IMR-90 (cell line): ENCODE data around the gene GRK2. TPM values are rescaled to one million over a fixed set of nuclear protein-coding genes. Genes with fewer than 3 reads are reported as not detected.

ENCODE experiments used
- ATAC-seq: fragments of 200-7000 bp; cut with Tn5 transposase; 2 replicates; pipeline ENCODE4 v1.9.1; 2020; ENCODE audit warnings: low read depth, mild to moderate bottlenecking, moderate library complexity
- BruUV-seq: library from RNA; stranded (reverse); fragments of 400-500 nt; replicated peaks from 2 replicates; lab custom pipeline; 2021; lab: Mats Ljungman, UMichigan
- CTCF ChIA-PET: fragments of 300-600 bp; formaldehyde crosslinking; extraction: SDS; loops from one replicate; lab custom pipeline; 2021; ENCODE audit warnings: antibody characterized with exemption; lab: Yijun Ruan, JAX
- POLR2A ChIA-PET: fragments of 300-600 bp; sonication (Branson Sonifier 250); formaldehyde crosslinking; loops from one replicate; lab custom pipeline; 2022; ENCODE audit warnings: antibody characterized with exemption; ENCODE audit not compliant: unreplicated experiment; lab: Charles Lee
- DNase-seq: peaks from one replicate; pipeline ENCODE4 v3.0.0; 2013
- H2AFZ ChIP-seq: replicated peaks from 2 replicates; pipeline ENCODE3; 2013; ENCODE audit warnings: low read length, mild to moderate bottlenecking; ENCODE audit not compliant: poor library complexity
- H2AK5ac ChIP-seq: 2 replicates; pipeline ENCODE4 v1.6.1; 2013; ENCODE audit warnings: low read depth, low read length, inconsistent platforms
- H2AK9ac ChIP-seq: replicated peaks from 2 replicates; pipeline ENCODE3; 2013; ENCODE audit warnings: mild to moderate bottlenecking, low read depth, low read length, moderate library complexity; ENCODE audit not compliant: poor library complexity
- H2BK120ac ChIP-seq: 2 replicates; pipeline ENCODE4 v1.6.1; 2013; ENCODE audit warnings: low read depth, low read length, inconsistent platforms
- H2BK15ac ChIP-seq: 3 replicates; pipeline ENCODE4 v1.6.1; 2013; ENCODE audit warnings: low read depth, low read length, inconsistent platforms
- H2BK20ac ChIP-seq: 2 replicates; pipeline ENCODE4 v1.6.1; 2013; ENCODE audit warnings: low read depth, mild to moderate bottlenecking, inconsistent platforms, low read length, moderate library complexity
- H2BK5ac ChIP-seq: 2 replicates; pipeline ENCODE4 v1.6.1; 2013; ENCODE audit warnings: mild to moderate bottlenecking, low read depth, low read length, inconsistent platforms; ENCODE audit not compliant: poor library complexity, severe bottlenecking
- H3K14ac ChIP-seq: replicated peaks from 2 replicates; pipeline ENCODE4 v1.6.1; 2013; ENCODE audit warnings: low read depth, low read length, inconsistent platforms
- H3K18ac ChIP-seq: 2 replicates; pipeline ENCODE4 v1.6.1; 2013; ENCODE audit warnings: low read depth, low read length, control low read depth
- H3K23ac ChIP-seq: 2 replicates; pipeline ENCODE4 v1.6.1; 2013; ENCODE audit warnings: low read depth, low read length, inconsistent platforms
- H3K27ac ChIP-seq: 2 replicates; pipeline ENCODE4 v1.5.1; 2013; ENCODE audit warnings: mild to moderate bottlenecking, control low read depth, low read length; ENCODE audit not compliant: insufficient read depth
- H3K27me3 ChIP-seq: 2 replicates; pipeline ENCODE4 v1.6.1; 2013; ENCODE audit warnings: low read length; ENCODE audit not compliant: control insufficient read depth, insufficient read depth
- H3K36me3 ChIP-seq: 2 replicates; pipeline ENCODE4 v1.6.1; 2013; ENCODE audit warnings: low read length, mixed read lengths; ENCODE audit not compliant: control insufficient read depth, insufficient read depth
- H3K4ac ChIP-seq: 2 replicates; pipeline ENCODE4 v1.6.1; 2013; ENCODE audit warnings: low read depth, low read length, inconsistent platforms
- H3K4me1 ChIP-seq: 2 replicates; pipeline ENCODE4 v1.6.1; 2013; ENCODE audit warnings: low read length, mixed read lengths; ENCODE audit not compliant: control insufficient read depth, insufficient read depth
- H3K4me2 ChIP-seq: 2 replicates; pipeline ENCODE4 v1.6.1; 2013; ENCODE audit warnings: low read depth, mild to moderate bottlenecking, control low read depth, low read length, moderate library complexity
- H3K4me3 ChIP-seq: 2 replicates; pipeline ENCODE4 v1.5.1; 2013; ENCODE audit warnings: low read depth, mild to moderate bottlenecking, control low read depth, low read length, moderate library complexity; ENCODE audit not compliant: insufficient read depth
- H3K56ac ChIP-seq: 2 replicates; pipeline ENCODE4 v1.6.1; 2013; ENCODE audit warnings: low read length, inconsistent platforms; ENCODE audit not compliant: insufficient read depth; ENCODE audit errors: extremely low read depth
- H3K79me1 ChIP-seq, 2 experiments: 2 replicates each; pipeline ENCODE4 v1.6.1; 2013; ENCODE audit warnings: low read length in 2 of 2, inconsistent platforms in 1 of 2, low read depth in 1 of 2
- H3K9ac ChIP-seq: 2 replicates; pipeline ENCODE4 v1.6.1; 2013; ENCODE audit warnings: low read depth, low read length, control low read depth
- H3K9me1 ChIP-seq: 2 replicates; pipeline ENCODE4 v1.6.1; 2013; ENCODE audit warnings: low read length, inconsistent platforms; ENCODE audit not compliant: insufficient read depth
- H3K9me3 ChIP-seq: 2 replicates; pipeline ENCODE4 v1.6.1; 2013; ENCODE audit warnings: low read length; ENCODE audit not compliant: control insufficient read depth, insufficient read depth
- H4K20me1 ChIP-seq: 2 replicates; pipeline ENCODE4 v1.6.1; 2013; ENCODE audit warnings: low read length, inconsistent platforms; ENCODE audit not compliant: insufficient read depth
- H4K5ac ChIP-seq: 2 replicates; pipeline ENCODE4 v1.6.1; 2013; ENCODE audit warnings: mild to moderate bottlenecking, low read depth, low read length, control low read depth
- H4K8ac ChIP-seq, 2 experiments: 2 replicates each; pipeline ENCODE4 v1.6.1; 2013; ENCODE audit warnings: low read depth in 2 of 2, low read length in 2 of 2, control low read depth in 1 of 2, inconsistent platforms in 1 of 2
- H4K91ac ChIP-seq: 2 replicates; pipeline ENCODE4 v1.6.1; 2013; ENCODE audit warnings: low read depth, low read length, inconsistent platforms; ENCODE audit not compliant: insufficient read depth
- BHLHE40 ChIP-seq: fragments of 150-350 bp; IDR thresholded peaks from 2 replicates; pipeline ENCODE4 v1.6.1; 2016; ENCODE audit warnings: mild to moderate bottlenecking, low read depth, low read length
- CEBPB ChIP-seq: IDR thresholded peaks from 2 replicates; pipeline ENCODE4 v1.6.1; 2012; ENCODE audit warnings: low read depth, low read length, improper control_type of control experiment
- CHD1 ChIP-seq: IDR thresholded peaks from 2 replicates; pipeline ENCODE4 v1.6.1; 2012; ENCODE audit warnings: low read depth, low read length, improper control_type of control experiment
- FOS ChIP-seq: fragments of 150-350 bp; IDR thresholded peaks from 2 replicates; pipeline ENCODE4 v1.6.1; 2016; ENCODE audit warnings: low read depth, low read length
- MAFK ChIP-seq: IDR thresholded peaks from 2 replicates; pipeline ENCODE4 v1.6.1; 2012; ENCODE audit warnings: low read depth, low read length, improper control_type of control experiment
- MXI1 ChIP-seq: IDR thresholded peaks from 2 replicates; pipeline ENCODE4 v1.6.1; 2012; ENCODE audit warnings: low read depth, mild to moderate bottlenecking, low read length, moderate library complexity, borderline replicate concordance
- NFE2L2 ChIP-seq: fragments of 150-350 bp; IDR thresholded peaks from 2 replicates; pipeline ENCODE4 v1.6.1; 2016; ENCODE audit warnings: low read depth, mild to moderate bottlenecking, low read length
- POLR2A ChIP-seq: IDR thresholded peaks from 2 replicates; pipeline ENCODE4 v1.6.1; 2012; ENCODE audit warnings: mild to moderate bottlenecking, low read depth, low read length
- RAD21 ChIP-seq: IDR thresholded peaks from 2 replicates; pipeline ENCODE4 v1.6.1; 2012; ENCODE audit warnings: low read length, improper control_type of control experiment
- RCOR1 ChIP-seq: IDR thresholded peaks from 2 replicates; pipeline ENCODE4 v1.6.1; 2012; ENCODE audit warnings: mild to moderate bottlenecking, low read length, improper control_type of control experiment; ENCODE audit not compliant: insufficient replicate concordance
- RFX5 ChIP-seq: IDR thresholded peaks from 2 replicates; pipeline ENCODE4 v1.8.0; 2012; ENCODE audit warnings: low read depth, mild to moderate bottlenecking, low read length, moderate library complexity
- WGBS, 2 experiments: methylation state at CpG; one replicate each; pipeline versions ENCODE4 v1.1.5 to v1.1.7; 2013; ENCODE audit warnings: missing lambda C conversion rate in 2 of 2; ENCODE audit not compliant: insufficient read length in 1 of 2; ENCODE audit errors: extremely low coverage in 2 of 2; 5-methylcytosine and 5-hydroxymethylcytosine counted together
- dilution Hi-C: fragments of 300-500 bp; cut with HindIII; formaldehyde crosslinking; loops from one replicate; pipeline ENCODE4 v1.14.3; 2018; ENCODE audit warnings: low sequenced_read_pairs; ENCODE audit not compliant: unreplicated experiment
- in situ Hi-C: fragments of 300-500 bp; cut with MboI; formaldehyde crosslinking; loops from 3 replicates; pipeline ENCODE4 v1.14.3; 2019; ENCODE audit warnings: low sequenced_read_pairs, inconsistent platforms, mixed read lengths
- intact Hi-C: fragments of 100-400 bp; cut with micrococcal nuclease; formaldehyde crosslinking; loops from 2 replicates; pipeline ENCODE4 v1.10.0; 2022
- polyA plus RNA-seq, 3 experiments: library from polyadenylated mRNA; depleted of rRNA; stranded (reverse); fragments of >200 nt; gene quantifications; 2 replicates each; pipeline ENCODE4 v1.2.3, GENCODE V29; 2012; ENCODE audit warnings: low replicate concordance in 1 of 3
- total RNA-seq: library from RNA; depleted of rRNA; stranded (reverse); fragments of >200 nt; gene quantifications from 2 replicates; pipeline ENCODE4 v1.2.3, GENCODE V29; 2012
- TF ChIP-seq, protein P1 (sequence below): fragments of 150-350 bp; IDR thresholded peaks from 2 replicates; pipeline ENCODE4 v1.6.1; 2017; ENCODE audit warnings: mild to moderate bottlenecking, antibody characterized with exemption, low read length, low read depth
- TF ChIP-seq, protein P2 (sequence below): conservative IDR thresholded peaks from 2 replicates; pipeline ENCODE4 v1.5.1; 2012; ENCODE audit warnings: mild to moderate bottlenecking, low read depth, low read length, improper control_type of control experiment
- TF ChIP-seq, protein P3 (sequence below): fragments of 150-350 bp; IDR thresholded peaks from 2 replicates; pipeline ENCODE4 v1.6.1; 2016; ENCODE audit warnings: low read depth, mild to moderate bottlenecking, low read length, moderate library complexity, borderline replicate concordance

Gene GRK2
- total and polyA plus RNA-seq, 2 of the 4 experiments (the other 2 are of a cell fraction), result 26.7 to 41.8 TPM

DNA sequence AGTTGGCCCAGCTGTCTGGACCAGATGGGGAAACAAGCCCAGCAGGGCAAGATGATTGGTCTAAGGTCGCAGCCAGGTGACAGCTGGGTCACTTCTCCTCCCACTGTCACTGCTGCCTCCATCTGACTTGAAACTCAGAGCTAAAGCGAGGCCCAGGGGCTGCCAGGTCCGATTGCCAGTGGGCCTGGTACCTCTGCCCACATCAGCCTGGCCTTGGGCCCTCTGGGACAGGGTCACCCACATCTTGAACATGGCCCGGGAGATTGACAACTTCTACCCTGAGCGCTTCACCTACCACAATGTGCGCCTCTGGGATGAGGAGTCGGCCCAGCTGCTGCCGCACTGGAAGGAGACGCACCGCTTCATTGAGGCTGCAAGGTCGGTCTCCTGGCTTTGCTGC, 42.9 kb downstream of the GRK2 start:
- H3K18ac ChIP-seq, result no peak overlapping the region
- no peak overlapping the region for H2BK20ac ChIP-seq
- no peak overlapping the region for H4K8ac ChIP-seq
- no peaks in the 10 kb centered on the region for H3K9me3 ChIP-seq
- WGBS, 2 experiments, result 100% methylated on average over 7 of the region's 11 CpGs; no CpG with 5 or more reads in 1 of the 2 experiments
- no peak overlapping the region for H2BK15ac ChIP-seq
- no peak overlapping the region for H3K27ac ChIP-seq
- peaks cover 34% of the 10 kb centered on the region for H3K36me3 ChIP-seq
- no peaks in the 10 kb centered on the region for H3K27me3 ChIP-seq
- dilution Hi-C loops (no loop called here), in situ Hi-C loops (no loop called here), intact Hi-C loops (no loop called here)
- H2AFZ ChIP-seq, result no peak overlapping the region
- CTCF ChIA-PET, result interaction anchor here (0.6 to 1.1 kb wide), 2 partner anchors 8 to 11 kb away, joined by 3 read pairs; no protein-coding TSS in a partner anchor
- no peak for ATAC-seq
- no peaks in the 10 kb centered on the region for H4K20me1 ChIP-seq
- H3K9me1 ChIP-seq, result no peaks in the 10 kb centered on the region
- H3K4ac ChIP-seq, result no peak overlapping the region
- H3K23ac ChIP-seq, result no peak overlapping the region
- H3K56ac ChIP-seq, result no peak overlapping the region
- peaks cover 0 to 7% of the 10 kb centered on the region in 2 experiments; a peak in 2 of 4 replicates for H3K79me1 ChIP-seq
- H2AK9ac ChIP-seq, result no peak overlapping the region
- H3K4me3 ChIP-seq, result no peak overlapping the region
- H2BK5ac ChIP-seq, result no peak overlapping the region
- H2BK120ac ChIP-seq, result no peak overlapping the region
- no peak overlapping the region for H3K14ac ChIP-seq
- no peak for DNase-seq
- no peak overlapping the region for H3K4me2 ChIP-seq
- TF ChIP-seq BHLHE40 (no peak), POLR2A (no peak), RAD21 (no peak), MAFK (no peak), CEBPB (no peak), RCOR1 (no peak), CHD1 (no peak), FOS (no peak), NFE2L2 (no peak), RFX5 (no peak), MXI1 (no peak)
- TF ChIP-seq, protein P1, sequence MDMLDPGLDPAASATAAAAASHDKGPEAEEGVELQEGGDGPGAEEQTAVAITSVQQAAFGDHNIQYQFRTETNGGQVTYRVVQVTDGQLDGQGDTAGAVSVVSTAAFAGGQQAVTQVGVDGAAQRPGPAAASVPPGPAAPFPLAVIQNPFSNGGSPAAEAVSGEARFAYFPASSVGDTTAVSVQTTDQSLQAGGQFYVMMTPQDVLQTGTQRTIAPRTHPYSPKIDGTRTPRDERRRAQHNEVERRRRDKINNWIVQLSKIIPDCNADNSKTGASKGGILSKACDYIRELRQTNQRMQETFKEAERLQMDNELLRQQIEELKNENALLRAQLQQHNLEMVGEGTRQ, result no peak
- TF ChIP-seq, protein P2, sequence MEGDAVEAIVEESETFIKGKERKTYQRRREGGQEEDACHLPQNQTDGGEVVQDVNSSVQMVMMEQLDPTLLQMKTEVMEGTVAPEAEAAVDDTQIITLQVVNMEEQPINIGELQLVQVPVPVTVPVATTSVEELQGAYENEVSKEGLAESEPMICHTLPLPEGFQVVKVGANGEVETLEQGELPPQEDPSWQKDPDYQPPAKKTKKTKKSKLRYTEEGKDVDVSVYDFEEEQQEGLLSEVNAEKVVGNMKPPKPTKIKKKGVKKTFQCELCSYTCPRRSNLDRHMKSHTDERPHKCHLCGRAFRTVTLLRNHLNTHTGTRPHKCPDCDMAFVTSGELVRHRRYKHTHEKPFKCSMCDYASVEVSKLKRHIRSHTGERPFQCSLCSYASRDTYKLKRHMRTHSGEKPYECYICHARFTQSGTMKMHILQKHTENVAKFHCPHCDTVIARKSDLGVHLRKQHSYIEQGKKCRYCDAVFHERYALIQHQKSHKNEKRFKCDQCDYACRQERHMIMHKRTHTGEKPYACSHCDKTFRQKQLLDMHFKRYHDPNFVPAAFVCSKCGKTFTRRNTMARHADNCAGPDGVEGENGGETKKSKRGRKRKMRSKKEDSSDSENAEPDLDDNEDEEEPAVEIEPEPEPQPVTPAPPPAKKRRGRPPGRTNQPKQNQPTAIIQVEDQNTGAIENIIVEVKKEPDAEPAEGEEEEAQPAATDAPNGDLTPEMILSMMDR, result no peak
- TF ChIP-seq, protein P3, sequence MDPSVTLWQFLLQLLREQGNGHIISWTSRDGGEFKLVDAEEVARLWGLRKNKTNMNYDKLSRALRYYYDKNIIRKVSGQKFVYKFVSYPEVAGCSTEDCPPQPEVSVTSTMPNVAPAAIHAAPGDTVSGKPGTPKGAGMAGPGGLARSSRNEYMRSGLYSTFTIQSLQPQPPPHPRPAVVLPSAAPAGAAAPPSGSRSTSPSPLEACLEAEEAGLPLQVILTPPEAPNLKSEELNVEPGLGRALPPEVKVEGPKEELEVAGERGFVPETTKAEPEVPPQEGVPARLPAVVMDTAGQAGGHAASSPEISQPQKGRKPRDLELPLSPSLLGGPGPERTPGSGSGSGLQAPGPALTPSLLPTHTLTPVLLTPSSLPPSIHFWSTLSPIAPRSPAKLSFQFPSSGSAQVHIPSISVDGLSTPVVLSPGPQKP, result no peak
- H2AK5ac ChIP-seq, result no peak overlapping the region
- H4K5ac ChIP-seq, result no peak overlapping the region
- no peak overlapping the region for H3K9ac ChIP-seq
- no peak overlapping the region for H4K91ac ChIP-seq
- H3K4me1 ChIP-seq, result peaks cover 6% of the 10 kb centered on the region; the same call in 1 of the 2 replicates
- POLR2A ChIA-PET, result no interaction called here
- no TSS peak for BruUV-seq
